Spleen (tissue), 11 donors: ENCODE results near the gene CCHCR1. TPM values are rescaled to one million over a fixed set of nuclear protein-coding genes. Genes with fewer than 3 reads are reported as not detected.
"Not testable (repeated sequence)": the region's sequence is repeated elsewhere in the genome, so short reads cannot be mapped to it uniquely, and the experiment has no call there.

ENCODE experiments used
- DNase-seq: peaks from one replicate; pipeline ENCODE4 v3.0.0-alpha.2; 2020
- H3K27ac ChIP-seq, 8 donors: fragments of 200-600 bp; sonication (generic) in 7 of 8; 1 replicate in 4 of 8; 2 replicates in 4 of 8; pipeline versions ENCODE4 v1.5.0 to v1.8.0; 2016 to 2021; ENCODE audit warnings: inconsistent platforms in 4 of 8, mild to moderate bottlenecking in 4 of 8, moderate library complexity in 1 of 8
- H3K27me3 ChIP-seq, 7 donors: fragments of 200-600 bp; sonication (generic) in 6 of 7; replicated peaks in 1 of 7; 1 replicate in 4 of 7; 2 replicates in 3 of 7; pipeline versions ENCODE4 v1.5.0 to v1.8.0; 2016 to 2021; ENCODE audit warnings: inconsistent platforms in 3 of 7, mild to moderate bottlenecking in 1 of 7
- H3K36me3 ChIP-seq, 6 donors: fragments of 200-600 bp; sonication (generic) in 5 of 6; 1 replicate in 4 of 6; 2 replicates in 2 of 6; pipeline versions ENCODE4 v1.5.0 to v1.8.0; 2016 to 2021; ENCODE audit warnings: inconsistent platforms in 2 of 6
- H3K4me1 ChIP-seq, 6 donors: fragments of 200-600 bp; sonication (generic) in 5 of 6; 1 replicate in 3 of 6; 2 replicates in 3 of 6; pipeline versions ENCODE4 v1.5.0 to v1.8.0; 2016 to 2021; ENCODE audit warnings: inconsistent platforms in 3 of 6
- H3K4me3 ChIP-seq, 8 donors: fragments of 200-600 bp; sonication (generic) in 7 of 8; 1 replicate in 4 of 8; 2 replicates in 4 of 8; pipeline versions ENCODE4 v1.5.0 to v1.8.0; 2016 to 2021; ENCODE audit warnings: inconsistent platforms in 4 of 8, mild to moderate bottlenecking in 4 of 8, moderate library complexity in 2 of 8
- H3K9me3 ChIP-seq, 8 donors: fragments of 200-600 bp; sonication (generic) in 7 of 8; 1 replicate in 4 of 8; 2 replicates in 4 of 8; pipeline versions ENCODE4 v1.5.0 to v1.8.0; 2016 to 2021; ENCODE audit warnings: inconsistent platforms in 4 of 8
- CTCF ChIP-seq, 11 experiments: fragments of 200-600 bp in 7 of 11; fragments of 450-650 bp in 4 of 11; sonication (generic) in 4 of 11; IDR thresholded peaks in 8 of 11; conservative IDR thresholded peaks in 3 of 11; 1 replicate in 7 of 11; 2 replicates in 4 of 11; pipeline versions ENCODE4 v1.4.0 to v1.8.0; 2016 to 2021; ENCODE audit warnings: antibody characterized with exemption in 11 of 11, inconsistent platforms in 4 of 11, mild to moderate bottlenecking in 1 of 11
- POLR2A ChIP-seq, 3 donors: fragments of 450-650 bp; IDR thresholded peaks; one replicate each; pipeline ENCODE4 v1.5.1; 2017; ENCODE audit warnings: antibody characterized with exemption in 3 of 3, mild to moderate bottlenecking in 1 of 3
- POLR2AphosphoS5 ChIP-seq, 3 donors: sonication (generic); formaldehyde crosslinking; IDR thresholded peaks; one replicate each; pipeline ENCODE4 v1.5.1; 2017; ENCODE audit warnings: antibody characterized with exemption in 3 of 3
- WGBS, 5 donors: extraction: QIAGEN DNeasy Blood & Tissue Kit in 3 of 5; methylation state at CpG; one replicate each; pipeline versions ENCODE4 v1.1.5 to v1.1.7; 2013 to 2018; 5-methylcytosine and 5-hydroxymethylcytosine counted together
- intact Hi-C: fragments of 100-400 bp; cut with DNase I; formaldehyde crosslinking; loops from one replicate; pipeline ENCODE4 v1.15.0; 2023; ENCODE audit warnings: low total_unique reads
- polyA plus RNA-seq, 3 donors: library from polyadenylated mRNA; stranded (reverse); fragments of 200-250 nt; gene quantifications; one replicate each; pipeline ENCODE4 v1.2.1, GENCODE V29; 2013
- total RNA-seq, 7 donors: library from RNA; depleted of rRNA in 3 of 7; stranded (reverse); fragments of >200 nt in 3 of 7; fragmentation: NEBNext Ultra II Directional in 4 of 7; extraction: Animal tissue kit (Norgen Biotek cat#: 25700) in 4 of 7; gene quantifications; one replicate each; pipeline versions ENCODE4 v1.1.0 to v1.2.1, GENCODE V29; 2016 to 2021
- donor health status: healthy with polysubstance abuse.
- donor health status: DM: no; HTN: no; CAD: no; lungs with moderate emphysema.
- donor health status: DM: no; HTN: no; CAD: no.
- donor health status: Bipolar disorder and iron deficiency.
- donor health status: healthy.
- donor health status: DM: no; HTN: no; CAD: no.
- donor health status: DM: yes; HTN: yes; CAD: no.

The CCHCR1 gene
- total and polyA plus RNA-seq, 10 donors: 7.7 to 22.5 (median 13.9) TPM

DNA sequence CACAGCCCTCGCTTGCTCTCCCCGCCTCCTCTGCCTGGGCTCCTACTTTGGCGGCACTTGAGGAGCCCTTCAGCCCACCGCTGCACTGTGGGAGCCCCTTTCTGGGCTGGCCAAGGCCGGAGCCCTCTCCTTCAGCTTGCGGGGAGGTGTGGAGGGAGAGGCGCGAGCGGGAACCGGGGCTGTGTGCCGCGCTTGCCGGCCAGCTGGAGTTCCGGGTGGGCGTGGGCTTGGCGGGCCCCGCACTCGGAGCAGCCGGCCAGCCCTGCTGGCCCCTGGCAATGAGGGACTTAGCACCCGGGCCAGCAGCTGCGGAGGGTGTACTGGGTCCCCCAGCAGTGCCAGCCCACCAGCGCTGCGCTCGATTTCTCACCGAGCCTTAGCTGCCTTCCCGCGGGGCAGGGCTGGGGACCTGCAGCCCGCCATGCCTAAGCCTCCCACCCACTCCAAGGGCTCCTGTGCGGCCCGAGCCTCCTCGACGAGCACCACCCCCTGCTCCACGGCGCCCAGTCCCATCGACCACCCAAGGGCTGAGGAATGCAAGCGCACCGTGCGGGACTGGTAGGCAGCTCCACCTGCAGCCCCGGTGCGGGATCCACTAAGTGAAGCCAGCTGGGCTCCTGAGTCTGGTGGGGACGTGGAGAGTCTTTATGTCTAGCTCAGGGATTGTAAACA is 37.8 kb upstream of the CCHCR1 start:
- Histone ChIP-seq H3K4me1 (peaks cover 3 to 54% (median 38%) of the 10 kb centered on the region in 6 donors), H3K36me3 (peaks cover 0 to 30% (median 0%) of the 10 kb centered on the region in 6 donors), H3K27ac (peak overlapping the region in 2 of 8 donors; percentile 99 to 100)
- H3K4me3 ChIP-seq, H3K27me3 ChIP-seq, H3K9me3 ChIP-seq: not testable (repeated sequence)
- intact Hi-C loops: loop anchor here (5.0 kb wide), 1 partner anchor 172 kb away; no protein-coding TSS in a partner anchor
- WGBS, 5 donors: 92 to 99% (median 95%) methylated on average over 18 to 41 of the region's 41 CpGs
- peak; percentile 81 for DNase-seq

- H3K4me1 ChIP-seq: peaks cover 3 to 42% (median 31%) of the 10 kb centered on the region in 6 donors
Observed at GRCh38 chr6:31194061-31194834, 36.6 kb upstream of the CCHCR1 start.

DNA sequence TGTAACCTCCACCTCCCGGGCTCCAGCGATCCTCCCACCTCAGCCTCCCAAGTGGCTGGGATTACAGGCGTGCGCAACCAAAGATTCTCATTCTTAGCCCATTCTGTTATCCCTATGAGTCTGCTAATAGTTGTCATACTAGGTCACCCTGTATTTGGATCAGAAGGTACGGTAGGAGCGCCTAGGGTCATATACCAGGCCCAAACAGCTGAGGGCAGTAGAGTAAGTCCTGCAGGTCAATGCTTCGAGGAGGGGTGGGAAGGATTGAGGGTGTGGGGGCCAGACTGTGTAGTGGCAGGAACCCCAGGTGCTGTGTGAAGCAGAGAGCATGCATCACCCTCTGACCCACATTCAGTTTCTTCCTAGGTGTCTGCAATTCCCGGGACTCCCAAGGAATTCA is 35.6 kb upstream of the CCHCR1 start:
- Histone ChIP-seq H3K4me1 (peaks cover 3 to 32% (median 20%) of the 10 kb centered on the region in 6 donors), H3K4me3 (no peak overlapping the region), H3K27ac (peak overlapping the region in 1 of 8 donors; percentile 0), H3K36me3 (peaks cover 0 to 22% (median 0%) of the 10 kb centered on the region in 6 donors), H3K27me3 (no peaks in the 10 kb centered on the region), H3K9me3 (no peaks in the 10 kb centered on the region)
- WGBS, 5 donors: 69 to 90% (median 78%) methylated on average over 7 to 8 of the region's 8 CpGs
- intact Hi-C loops: loop anchor here (2.0 kb wide), 1 partner anchor 56 kb away; no protein-coding TSS in a partner anchor
- DNase-seq: no peak
- no peak for TF ChIP-seq POLR2AphosphoS5 (IDR thresholded peaks at IDR 0.05)
- TF ChIP-seq POLR2A (IDR thresholded peaks at IDR 0.05): no peak
- no peak for TF ChIP-seq CTCF (IDR thresholded peaks at IDR 0.05 in 8 of 11, conservative IDR thresholded peaks at IDR 0.05 in 3 of 11)

More at GRCh38 chr6:31194061-31194834, 36.6 kb upstream of the CCHCR1 start:
- intact Hi-C loops: no loop called here
- Histone ChIP-seq H3K9me3 (no peaks in the 10 kb centered on the region), H3K4me3 (no peak overlapping the region), H3K36me3 (peaks cover 0 to 22% (median 0%) of the 10 kb centered on the region in 6 donors), H3K27ac (peak overlapping the region in 3 of 8 donors; percentile 0 to 38 (median 14)), H3K27me3 (no peaks in the 10 kb centered on the region)
- DNase-seq: no peak
- TF ChIP-seq POLR2A (IDR thresholded peaks at IDR 0.05) (no peak), CTCF (IDR thresholded peaks at IDR 0.05 in 8 of 11, conservative IDR thresholded peaks at IDR 0.05 in 3 of 11) (no peak), POLR2AphosphoS5 (IDR thresholded peaks at IDR 0.05) (no peak)
- 62 to 84% (median 77%) methylated on average over 6 of the region's 6 CpGs for WGBS, 5 donors

DNA sequence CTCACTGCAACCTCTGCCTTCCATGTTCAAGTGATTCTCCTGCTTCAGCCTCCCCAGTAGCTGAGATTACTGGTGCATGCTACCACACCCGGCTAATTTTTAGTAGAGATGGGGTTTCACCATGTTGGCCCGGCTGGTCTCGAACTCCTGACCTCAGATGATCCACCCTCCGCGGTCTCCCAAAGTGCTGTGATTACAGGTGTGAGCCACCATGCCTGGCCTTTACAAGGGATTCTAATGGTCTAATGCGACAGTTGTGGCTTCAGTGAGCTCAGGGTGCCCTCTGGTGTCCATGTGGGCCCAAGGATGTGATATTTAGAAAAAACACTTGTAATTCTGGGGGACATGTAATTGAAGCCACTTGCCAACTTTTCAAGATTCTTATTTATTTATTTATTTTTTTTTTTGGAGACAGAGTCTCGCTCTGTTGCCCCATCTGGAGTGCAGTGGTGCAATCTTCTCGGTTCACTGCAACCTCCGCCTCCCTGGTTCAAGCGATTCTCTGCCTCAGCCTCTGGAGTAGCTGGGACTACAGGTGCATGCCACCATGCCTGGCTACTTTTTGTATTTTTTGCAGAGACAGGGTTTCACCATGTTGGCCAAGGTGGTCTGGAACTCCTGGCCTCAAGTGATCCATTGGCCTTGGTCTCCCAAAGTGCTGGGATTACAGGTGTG is 35.0 kb upstream of the CCHCR1 start:
- H3K9me3 ChIP-seq, H3K4me3 ChIP-seq, H3K27me3 ChIP-seq, H3K27ac ChIP-seq: not testable (repeated sequence)
- DNase-seq: peak; percentile 78
- peaks cover 0 to 22% (median 0%) of the 10 kb centered on the region in 6 donors for H3K36me3 ChIP-seq
- peak; percentile 20 to 78 (median 56) for TF ChIP-seq CTCF (IDR thresholded peaks at IDR 0.05 in 8 of 11, conservative IDR thresholded peaks at IDR 0.05 in 3 of 11)
- intact Hi-C loops: loop anchor here (2.0 kb wide), 1 partner anchor 56 kb away; no protein-coding TSS in a partner anchor
- peaks cover 3 to 31% (median 18%) of the 10 kb centered on the region in 6 donors for H3K4me1 ChIP-seq
- WGBS, 5 donors: 53 to 67% (median 59%) methylated on average over 10 of the region's 10 CpGs
